CD4-positive, alpha-beta T cell (primary cell): ENCODE measurements around the gene COL20A1. TPM values are rescaled to one million over a fixed set of nuclear protein-coding genes. Genes with fewer than 3 reads are reported as not detected.
"Not testable (repeated sequence)": the region's sequence is repeated elsewhere in the genome, so short reads cannot be mapped to it uniquely, and the experiment has no call there.

Source experiments
- ATAC-seq: fragments of 200-7000 bp; cut with Tn5 transposase; one replicate; pipeline ENCODE4 v1.10.0; 2022; ENCODE audit warnings: mild to moderate bottlenecking; ENCODE audit not compliant: poor library complexity
- CTCF ChIA-PET: fragments of 350-600 bp; sonication (Branson Sonifier 250); formaldehyde crosslinking; loops from one replicate; lab custom pipeline; 2021; ENCODE audit warnings: antibody characterized with exemption, inconsistent platforms; lab: Charles Lee
- POLR2A ChIA-PET: fragments of 350-600 bp; sonication (Branson Sonifier 250); formaldehyde crosslinking; loops from one replicate; lab custom pipeline; 2021; ENCODE audit warnings: antibody characterized with exemption, inconsistent platforms; lab: Charles Lee
- DNase-seq, 14 experiments: peaks; one replicate each; pipeline ENCODE4 v3.0.0-alpha.2; 2013 to 2020; ENCODE audit warnings: mixed read lengths in 2 of 14
- H3K27ac ChIP-seq, 2 donors: one replicate each; pipeline versions ENCODE4 v1.5.1 to v1.7.0; 2013; ENCODE audit warnings: low read length in 2 of 2, low read depth in 1 of 2, mild to moderate bottlenecking in 1 of 2
- H3K27me3 ChIP-seq, 2 experiments: 1 replicate in 1 of 2; 2 replicates in 1 of 2; pipeline versions ENCODE4 v1.6.1 to v1.7.0; 2013; ENCODE audit warnings: low read length in 2 of 2, control low read depth in 1 of 2, mild to moderate bottlenecking in 1 of 2, moderate library complexity in 1 of 2; ENCODE audit not compliant: insufficient read depth in 2 of 2, control insufficient read depth in 1 of 2
- H3K36me3 ChIP-seq: one replicate; pipeline ENCODE4 v1.6.1; 2013; ENCODE audit warnings: low read length, control low read depth; ENCODE audit not compliant: insufficient read depth
- H3K4me1 ChIP-seq: one replicate; pipeline ENCODE4 v1.6.1; 2013; ENCODE audit warnings: low read length, control low read depth; ENCODE audit not compliant: insufficient read depth
- H3K4me3 ChIP-seq: one replicate; pipeline ENCODE4 v1.5.1; 2013; ENCODE audit warnings: mild to moderate bottlenecking, low read length, moderate library complexity
- H3K9me3 ChIP-seq, 2 experiments: 1 replicate in 1 of 2; 2 replicates in 1 of 2; pipeline versions ENCODE4 v1.6.1 to v1.7.0; 2013; ENCODE audit warnings: low read length in 2 of 2, mild to moderate bottlenecking in 2 of 2, control low read depth in 1 of 2, moderate library complexity in 1 of 2; ENCODE audit not compliant: control insufficient read depth in 1 of 2, insufficient read depth in 1 of 2
- H3K27ac Mint-ChIP-seq: one replicate; pipeline ENCODE4 v1.8.0; 2020; ENCODE audit warnings: mixed read lengths
- H3K27me3 Mint-ChIP-seq: one replicate; pipeline ENCODE4 v1.8.0; 2021; ENCODE audit warnings: mixed read lengths
- H3K36me3 Mint-ChIP-seq: one replicate; pipeline ENCODE4 v1.8.0; 2021; ENCODE audit warnings: low read depth, mixed read lengths
- H3K4me1 Mint-ChIP-seq: one replicate; pipeline ENCODE4 v1.8.0; 2021; ENCODE audit warnings: low read depth, mixed read lengths
- H3K4me3 Mint-ChIP-seq: one replicate; pipeline ENCODE4 v1.8.0; 2020; ENCODE audit warnings: mild to moderate bottlenecking, mixed read lengths
- H3K9me3 Mint-ChIP-seq: one replicate; pipeline ENCODE4 v1.8.0; 2020; ENCODE audit warnings: mixed read lengths
- CTCF ChIP-seq: fragments of 200-600 bp; IDR thresholded peaks from one replicate; pipeline ENCODE4 v1.8.0; 2022; ENCODE audit warnings: antibody characterized with exemption, mild to moderate bottlenecking
- intact Hi-C, 2 experiments: fragments of 100-400 bp; cut with DNase I in 1 of 2; cut with micrococcal nuclease in 1 of 2; formaldehyde crosslinking; loops; one replicate each; pipeline versions ENCODE4 v1.15.1 to v1.9.0; 2023 to 2025; cut with DNase I, micrococcal nuclease
- total RNA-seq, 174 experiments: library from RNA in 2 of 174; stranded (reverse) in 2 of 174; gene quantifications; one replicate each; pipeline ENCODE4 v1.2.3 and lab custom pipeline; 2021 to 2026

The COL20A1 gene
- total RNA-seq, 2 experiments from 2014 or later: 0.03 TPM; not detected in 1

GRCh38 chr20:63335711-63336110 lies 42.7 kb downstream of the COL20A1 start:
- Histone ChIP-seq H3K27ac (no peak overlapping the region), H3K27me3 (peaks cover 5 to 6% of the 10 kb centered on the region in 2 experiments), H3K4me3 (no peak overlapping the region), H3K36me3 (no peaks in the 10 kb centered on the region), H3K4me1 (no peaks in the 10 kb centered on the region), H3K9me3 (peaks cover 8 to 38% of the 10 kb centered on the region in 2 experiments)
- peaks cover 8% of the 10 kb centered on the region for H3K9me3 Mint-ChIP-seq
- no peak for TF ChIP-seq CTCF
- ChIA-PET CTCF (no interaction called here), POLR2A (no interaction called here)
- intact Hi-C loops: no loop called here
- no peak for ATAC-seq
- H3K27me3 Mint-ChIP-seq: peaks cover 39% of the 10 kb centered on the region
- no peak overlapping the region for H3K27ac Mint-ChIP-seq
- H3K4me1 Mint-ChIP-seq: no peaks in the 10 kb centered on the region
- no peaks in the 10 kb centered on the region for H3K36me3 Mint-ChIP-seq
- no peak overlapping the region for H3K4me3 Mint-ChIP-seq
- no peak for DNase-seq

GRCh38 chr20:63336232-63336752 lies 43.3 kb downstream of the COL20A1 start:
- no peaks in the 10 kb centered on the region for H3K36me3 Mint-ChIP-seq
- H3K27ac Mint-ChIP-seq: no peak overlapping the region
- Histone ChIP-seq H3K27ac (no peak overlapping the region), H3K4me3 (no peak overlapping the region), H3K27me3 (peaks cover 5 to 6% of the 10 kb centered on the region in 2 experiments), H3K9me3 (peaks cover 6 to 32% of the 10 kb centered on the region in 2 experiments), H3K36me3 (no peaks in the 10 kb centered on the region), H3K4me1 (no peaks in the 10 kb centered on the region)
- ATAC-seq: no peak
- no peaks in the 10 kb centered on the region for H3K4me1 Mint-ChIP-seq
- ChIA-PET POLR2A (no interaction called here), CTCF (no interaction called here)
- no peak for DNase-seq
- peaks cover 8% of the 10 kb centered on the region for H3K9me3 Mint-ChIP-seq
- TF ChIP-seq CTCF: no peak
- H3K27me3 Mint-ChIP-seq: peaks cover 44% of the 10 kb centered on the region
- intact Hi-C loops: no loop called here
- H3K4me3 Mint-ChIP-seq: no peak overlapping the region

GRCh38 chr20:63337786-63338420 lies 44.9 kb downstream of the COL20A1 start:
- no peak for TF ChIP-seq CTCF
- H3K4me1 ChIP-seq: no peaks in the 10 kb centered on the region
- DNase-seq: no peak
- ChIA-PET CTCF (no interaction called here), POLR2A (no interaction called here)
- Mint-ChIP-seq H3K9me3 (no peaks in the 10 kb centered on the region), H3K27ac (no peak overlapping the region), H3K36me3 (no peaks in the 10 kb centered on the region), H3K4me3 (no peak overlapping the region), H3K4me1 (no peaks in the 10 kb centered on the region), H3K27me3 (peaks cover 48% of the 10 kb centered on the region)
- no peak overlapping the region for H3K4me3 ChIP-seq
- no peak for ATAC-seq
- H3K27me3 ChIP-seq: peaks cover 5 to 6% of the 10 kb centered on the region in 2 experiments
- H3K9me3 ChIP-seq: peaks cover 0 to 16% of the 10 kb centered on the region in 2 experiments
- H3K27ac ChIP-seq: no peak overlapping the region
- no peaks in the 10 kb centered on the region for H3K36me3 ChIP-seq
- intact Hi-C loops: no loop called here

GRCh38 chr20:63339154-63340094 lies 46.4 kb downstream of the COL20A1 start:
- H3K4me1 ChIP-seq, ATAC-seq, H3K27ac Mint-ChIP-seq, H3K27me3 ChIP-seq, H3K9me3 Mint-ChIP-seq, CTCF ChIA-PET, H3K4me3 ChIP-seq, intact Hi-C loops, DNase-seq, POLR2A ChIA-PET, H3K27ac ChIP-seq, H3K4me1 Mint-ChIP-seq, H3K4me3 Mint-ChIP-seq, H3K36me3 ChIP-seq, H3K36me3 Mint-ChIP-seq, H3K9me3 ChIP-seq: not testable (repeated sequence)
- H3K27me3 Mint-ChIP-seq: peaks cover 41% of the 10 kb centered on the region
